ENCODE results near the gene CACUL1.

DNA sequence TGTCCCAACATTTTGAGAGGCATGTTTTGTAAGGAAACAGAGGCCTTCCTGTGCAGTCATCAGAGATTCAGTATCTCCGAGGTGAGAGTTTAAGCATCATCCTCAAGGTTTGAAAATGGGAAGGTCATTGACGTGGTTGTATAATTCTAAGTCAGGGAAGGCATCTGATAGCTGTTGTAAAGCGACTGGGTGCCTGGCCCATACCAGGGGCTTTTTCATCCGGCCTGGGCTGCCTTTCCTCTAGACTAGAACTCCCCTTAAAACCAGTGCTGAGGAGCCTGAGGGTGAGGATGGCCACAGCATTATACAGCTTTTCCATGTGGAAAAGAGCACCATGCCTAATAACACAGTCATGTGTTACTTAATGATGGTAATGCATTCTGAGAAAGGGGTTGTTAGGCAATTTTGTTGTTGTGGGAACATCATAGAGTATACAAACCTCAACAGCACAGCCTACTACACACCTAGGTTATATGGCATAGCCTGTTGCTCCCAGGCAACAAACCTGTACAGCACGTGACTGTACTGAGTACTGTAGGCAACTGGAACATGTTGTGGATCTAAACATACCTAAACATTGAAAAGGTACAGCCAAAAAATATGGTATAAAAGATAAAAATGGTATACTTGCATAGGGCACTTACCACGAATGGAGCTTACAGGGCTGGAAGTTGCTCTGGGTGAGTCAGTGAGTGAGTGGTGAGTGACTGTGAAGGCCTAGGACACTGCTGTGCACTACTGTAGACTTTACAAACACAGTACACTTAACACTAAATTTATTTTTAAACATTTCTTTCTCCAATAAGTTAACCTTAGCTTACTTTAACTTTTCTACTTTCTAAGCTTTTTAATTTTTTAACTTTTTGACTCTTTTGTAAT, 13.5 kb upstream of the CACUL1 start:
- TF ChIP-seq, protein P1, sequence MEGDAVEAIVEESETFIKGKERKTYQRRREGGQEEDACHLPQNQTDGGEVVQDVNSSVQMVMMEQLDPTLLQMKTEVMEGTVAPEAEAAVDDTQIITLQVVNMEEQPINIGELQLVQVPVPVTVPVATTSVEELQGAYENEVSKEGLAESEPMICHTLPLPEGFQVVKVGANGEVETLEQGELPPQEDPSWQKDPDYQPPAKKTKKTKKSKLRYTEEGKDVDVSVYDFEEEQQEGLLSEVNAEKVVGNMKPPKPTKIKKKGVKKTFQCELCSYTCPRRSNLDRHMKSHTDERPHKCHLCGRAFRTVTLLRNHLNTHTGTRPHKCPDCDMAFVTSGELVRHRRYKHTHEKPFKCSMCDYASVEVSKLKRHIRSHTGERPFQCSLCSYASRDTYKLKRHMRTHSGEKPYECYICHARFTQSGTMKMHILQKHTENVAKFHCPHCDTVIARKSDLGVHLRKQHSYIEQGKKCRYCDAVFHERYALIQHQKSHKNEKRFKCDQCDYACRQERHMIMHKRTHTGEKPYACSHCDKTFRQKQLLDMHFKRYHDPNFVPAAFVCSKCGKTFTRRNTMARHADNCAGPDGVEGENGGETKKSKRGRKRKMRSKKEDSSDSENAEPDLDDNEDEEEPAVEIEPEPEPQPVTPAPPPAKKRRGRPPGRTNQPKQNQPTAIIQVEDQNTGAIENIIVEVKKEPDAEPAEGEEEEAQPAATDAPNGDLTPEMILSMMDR (IDR thresholded peaks at IDR 0.05) = no peak
- TF ChIP-seq POLR2A (IDR thresholded peaks at IDR 0.05; ENCODE audit: low read depth) = no peak
